ENCODE results near the gene CAMK2D. TPM values are rescaled to one million over a fixed set of nuclear protein-coding genes. Genes with fewer than 3 reads are reported as not detected.

The CAMK2D gene
- total and polyA plus RNA-seq, 8 donors: 4.0 to 23.1 (median 9.8) TPM

GRCh38 chr4:113697429-113697828 is 64.1 kb downstream of the CAMK2D start:
- no peak for DNase-seq
- TF ChIP-seq CTCF (IDR thresholded peaks at IDR 0.05): no peak
- Histone ChIP-seq H3K27ac (no peak overlapping the region), H3K4me1 (no peaks in the 10 kb centered on the region), H3K9me3 (no peaks in the 10 kb centered on the region), H3K27me3 (no peaks in the 10 kb centered on the region), H3K4me3 (no peak overlapping the region), H3K36me3 (no peaks in the 10 kb centered on the region)
- WGBS, 2 donors: 87 to 95% methylated on average over 2 of the region's 2 CpGs
- FAIRE-seq: no peak
- ATAC-seq: no peak
- intact Hi-C loops (cut with DNase I): no loop called here

GRCh38 chr4:113695328-113696169 is 66.0 kb downstream of the CAMK2D start:
- no peaks in the 10 kb centered on the region for H3K9me3 ChIP-seq
- no peak overlapping the region for H3K4me3 ChIP-seq
- DNase-seq: no peak
- no peaks in the 10 kb centered on the region for H3K27me3 ChIP-seq
- no peak for TF ChIP-seq CTCF (IDR thresholded peaks at IDR 0.05)
- H3K4me1 ChIP-seq: no peaks in the 10 kb centered on the region
- H3K36me3 ChIP-seq: no peaks in the 10 kb centered on the region
- ATAC-seq: no peak
- FAIRE-seq: no peak
- intact Hi-C loops (cut with DNase I): no loop called here
- H3K27ac ChIP-seq: no peak overlapping the region
- 94 to 97% methylated on average over 3 of the region's 3 CpGs for WGBS, 2 donors

DNA sequence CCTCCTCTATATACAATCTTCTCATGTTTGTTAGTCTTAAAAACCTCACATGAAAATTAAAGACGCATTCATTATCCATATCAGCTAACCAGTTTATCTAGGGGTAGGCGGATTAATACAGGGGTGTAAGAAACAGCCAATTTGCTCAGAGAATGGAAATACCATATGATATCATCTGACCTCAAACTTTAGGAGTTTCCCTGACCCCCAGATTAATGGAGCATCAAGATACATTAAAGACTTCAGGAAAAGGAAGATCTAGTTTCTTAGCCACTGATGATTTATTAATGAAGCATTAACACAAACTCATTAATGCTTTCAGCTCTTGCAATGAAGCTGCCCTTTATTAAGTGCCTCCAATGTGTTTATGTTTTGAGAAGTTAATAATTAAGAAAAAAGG is 67.5 kb downstream of the CAMK2D start:
- ATAC-seq: no peak
- H3K4me3 ChIP-seq: no peak overlapping the region
- H3K4me1 ChIP-seq: no peaks in the 10 kb centered on the region
- no peak for TF ChIP-seq CTCF (IDR thresholded peaks at IDR 0.05)
- no peak overlapping the region for H3K27ac ChIP-seq
- intact Hi-C loops (cut with DNase I): no loop called here
- 93 to 94% methylated on average over 2 of the region's 2 CpGs for WGBS, 2 donors
- no peaks in the 10 kb centered on the region for H3K27me3 ChIP-seq
- H3K9me3 ChIP-seq: no peaks in the 10 kb centered on the region
- no peak for FAIRE-seq
- no peak for DNase-seq
- no peaks in the 10 kb centered on the region for H3K36me3 ChIP-seq

DNA sequence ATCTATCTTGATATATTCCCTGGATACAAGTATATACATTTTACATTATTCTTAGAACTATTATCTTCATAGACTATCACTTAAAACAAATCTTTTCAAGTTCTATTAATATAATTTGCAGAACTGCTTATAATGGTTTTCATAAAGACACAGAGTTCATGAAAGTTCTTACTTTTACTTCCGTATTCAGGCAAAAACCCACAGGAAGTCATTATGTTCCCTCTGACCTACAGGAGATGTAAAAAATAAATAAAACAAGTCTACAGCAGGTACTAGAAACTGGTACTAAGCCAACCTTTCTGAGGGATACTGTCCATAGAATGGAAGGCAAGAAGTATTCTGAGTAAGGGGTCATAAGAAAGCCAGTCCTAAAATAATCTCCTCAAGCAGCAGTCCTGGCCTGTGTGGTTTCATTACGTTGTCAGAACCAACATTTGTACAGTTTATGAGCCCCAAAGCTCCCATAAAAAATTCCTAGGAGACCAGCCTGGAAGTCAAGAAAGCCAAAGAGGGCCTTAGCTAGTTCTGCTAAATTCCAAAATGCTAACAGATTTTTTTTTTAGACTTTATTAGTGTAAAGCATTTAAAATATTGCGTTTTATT is 68.6 kb downstream of the CAMK2D start:
- no peak for DNase-seq
- intact Hi-C loops (cut with DNase I): no loop called here
- H3K27ac ChIP-seq: no peak overlapping the region

More for the DNA sequence above, 68.6 kb downstream of the CAMK2D start:
- TF ChIP-seq CTCF (IDR thresholded peaks at IDR 0.05): no peak
- H3K9me3 ChIP-seq: no peaks in the 10 kb centered on the region
- no peak overlapping the region for H3K4me3 ChIP-seq
- FAIRE-seq (no peak), ATAC-seq (no peak)
- 85 to 90% methylated on average over 3 of the region's 3 CpGs for WGBS, 2 donors
- peaks cover 0 to 4% (median 0%) of the 10 kb centered on the region in 3 donors for H3K4me1 ChIP-seq
- no peaks in the 10 kb centered on the region for H3K36me3 ChIP-seq
- no peaks in the 10 kb centered on the region for H3K27me3 ChIP-seq
